ENCODE results near the gene HIPK2. TPM values are rescaled to one million over a fixed set of nuclear protein-coding genes. Genes with fewer than 3 reads are reported as not detected.

The HIPK2 gene
- total RNA-seq, 2 donors from 2014 or later = 49.4 to 68.5 TPM

DNA sequence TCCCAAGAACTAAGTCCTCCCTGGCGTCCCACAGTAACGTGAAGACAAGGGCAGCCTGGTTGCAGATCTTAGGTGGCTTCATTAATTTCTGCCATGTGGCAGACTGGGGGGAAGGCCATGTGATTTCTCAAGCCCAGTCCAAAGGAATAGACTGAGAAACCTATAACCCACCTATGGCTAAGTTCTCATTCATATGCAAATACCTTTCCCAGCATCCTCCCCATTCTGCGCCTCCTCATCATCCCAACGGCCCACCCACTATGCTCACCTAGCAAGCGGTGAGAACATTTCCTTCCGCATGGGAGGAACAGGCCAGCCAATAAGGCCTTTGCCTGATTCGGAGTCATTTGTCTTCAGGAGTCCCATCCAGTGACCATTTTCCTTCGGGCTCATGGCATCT lies 262.5 kb downstream of the HIPK2 start:
- no peaks in the 10 kb centered on the region for H3K27me3 ChIP-seq (replicated peaks; ENCODE audit: insufficient read depth)
- TF ChIP-seq, protein P1, sequence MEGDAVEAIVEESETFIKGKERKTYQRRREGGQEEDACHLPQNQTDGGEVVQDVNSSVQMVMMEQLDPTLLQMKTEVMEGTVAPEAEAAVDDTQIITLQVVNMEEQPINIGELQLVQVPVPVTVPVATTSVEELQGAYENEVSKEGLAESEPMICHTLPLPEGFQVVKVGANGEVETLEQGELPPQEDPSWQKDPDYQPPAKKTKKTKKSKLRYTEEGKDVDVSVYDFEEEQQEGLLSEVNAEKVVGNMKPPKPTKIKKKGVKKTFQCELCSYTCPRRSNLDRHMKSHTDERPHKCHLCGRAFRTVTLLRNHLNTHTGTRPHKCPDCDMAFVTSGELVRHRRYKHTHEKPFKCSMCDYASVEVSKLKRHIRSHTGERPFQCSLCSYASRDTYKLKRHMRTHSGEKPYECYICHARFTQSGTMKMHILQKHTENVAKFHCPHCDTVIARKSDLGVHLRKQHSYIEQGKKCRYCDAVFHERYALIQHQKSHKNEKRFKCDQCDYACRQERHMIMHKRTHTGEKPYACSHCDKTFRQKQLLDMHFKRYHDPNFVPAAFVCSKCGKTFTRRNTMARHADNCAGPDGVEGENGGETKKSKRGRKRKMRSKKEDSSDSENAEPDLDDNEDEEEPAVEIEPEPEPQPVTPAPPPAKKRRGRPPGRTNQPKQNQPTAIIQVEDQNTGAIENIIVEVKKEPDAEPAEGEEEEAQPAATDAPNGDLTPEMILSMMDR (IDR thresholded peaks at IDR 0.05) = no peak
- no peak for ATAC-seq (ENCODE audit: insufficient number of reproducible peaks, low FRiP score, low read depth)
- H3K4me1 ChIP-seq (ENCODE audit: control insufficient read depth in 1 of 2, low read depth in 2 of 2) = no peaks in the 10 kb centered on the region
- H3K36me3 ChIP-seq = no peaks in the 10 kb centered on the region
- no peaks in the 10 kb centered on the region for H3K9me3 ChIP-seq
- H3K4me3 ChIP-seq = no peak overlapping the region
- DNase-seq (ENCODE audit: low spot score) = no peak
- no peak overlapping the region for H3K27ac ChIP-seq

Other genes with a start within 250 kb of the HIPK2 start
- gene TBXAS1, start 51.3 kb upstream of the HIPK2 start, total RNA-seq = 10 to 100 TPM; 30.1 to 66.6 TPM